Activated T-helper 9 cell treated with anti-CD3 and anti-CD28 coated beads, Interleukin-2, amount 50 U/mL, for 16 hours (primary cell): ENCODE data around the gene ASGR2.

Experiments used
- DNase-seq: peaks from one replicate; pipeline ENCODE4 v3.0.0-alpha.2; 2020; ENCODE audit warnings: low read depth

ASGR2 gene

DNA sequence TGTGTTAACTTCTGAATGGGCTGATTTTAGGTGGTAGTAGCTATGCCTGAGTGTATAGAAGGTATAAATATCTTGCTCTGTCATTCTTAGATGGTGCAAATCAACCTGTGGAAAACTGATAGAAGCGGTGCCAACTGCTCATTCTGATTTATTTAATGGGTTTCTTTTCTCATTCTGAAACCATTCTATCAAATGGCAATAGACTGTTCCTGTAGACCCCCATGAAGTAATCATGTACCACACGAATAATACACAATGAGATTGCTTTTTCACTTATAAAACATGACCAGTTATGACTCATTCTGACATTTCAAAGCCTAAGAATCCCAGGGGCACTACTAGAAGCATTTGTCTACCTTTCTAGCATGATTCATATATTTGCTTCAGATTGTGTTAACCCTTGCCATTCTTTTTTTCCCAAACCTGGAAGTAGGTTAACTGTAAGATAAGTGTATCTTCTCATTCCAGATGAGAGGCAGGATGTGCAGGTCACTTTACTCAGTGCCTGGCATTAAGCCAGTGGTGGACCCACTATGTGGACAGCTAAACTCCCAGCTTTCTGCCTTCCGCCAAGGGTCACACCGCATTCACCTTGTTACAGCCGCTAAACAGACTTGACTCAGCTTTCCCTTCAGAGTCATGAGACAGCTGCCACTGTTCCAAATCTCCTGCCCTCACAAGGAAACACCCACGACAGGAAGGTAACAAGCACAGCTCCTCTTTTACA is 54.3 kb downstream of the ASGR2 start:
- no peak for DNase-seq

- DNase-seq = no peak
Observed at GRCh38 chr17:7058831-7059447, 55.7 kb downstream of the ASGR2 start.

- DNase-seq = no peak
Observed at GRCh38 chr17:7056386-7056785, 58.2 kb downstream of the ASGR2 start.
